CD4-positive, CD25-positive, alpha-beta regulatory T cell (primary cell): ENCODE data around the gene MED20. TPM values are rescaled to one million over a fixed set of nuclear protein-coding genes. Genes with fewer than 3 reads are reported as not detected.
A peak's percentile ranks its signal among the peaks of the same experiment; 100 is the strongest.

ENCODE experiments used
- ATAC-seq, 2 donors: fragments of 150-1000 bp; cut with Tn5 transposase; one replicate each; pipeline ENCODE4 v1.10.0; 2021; ENCODE audit warnings: low read depth in 2 of 2, moderate number of reproducible peaks in 2 of 2, moderate library complexity in 1 of 2
- DNase-seq, 3 donors: peaks; one replicate each; pipeline versions ENCODE4 v3.0.0 to v3.0.0-alpha.2; 2012 to 2022; ENCODE audit warnings: mixed read lengths in 1 of 3
- H3K27ac ChIP-seq: one replicate; pipeline ENCODE4 v1.7.0; 2013; ENCODE audit warnings: mild to moderate bottlenecking, low read length; ENCODE audit not compliant: insufficient read depth, poor library complexity, severe bottlenecking
- H3K27me3 ChIP-seq: one replicate; pipeline ENCODE4 v1.7.0; 2013; ENCODE audit warnings: low read length; ENCODE audit not compliant: control insufficient read depth, insufficient read depth
- H3K36me3 ChIP-seq: one replicate; pipeline ENCODE4 v1.7.0; 2013; ENCODE audit warnings: mild to moderate bottlenecking, low read length, moderate library complexity; ENCODE audit not compliant: control insufficient read depth, insufficient read depth
- H3K4me1 ChIP-seq: 2 replicates; pipeline ENCODE4 v1.7.0; 2013; ENCODE audit warnings: mild to moderate bottlenecking, low read length; ENCODE audit not compliant: insufficient read depth, control insufficient read depth, poor library complexity, severe bottlenecking
- H3K4me3 ChIP-seq: one replicate; pipeline ENCODE4 v1.7.0; 2013; ENCODE audit warnings: low read depth, mild to moderate bottlenecking, low read length, moderate library complexity
- H3K9me3 ChIP-seq, 2 experiments: 1 replicate in 1 of 2; 2 replicates in 1 of 2; pipeline ENCODE4 v1.7.0; 2013; ENCODE audit warnings: low read length in 2 of 2, mild to moderate bottlenecking in 1 of 2, moderate library complexity in 1 of 2; ENCODE audit not compliant: control insufficient read depth in 2 of 2
- H3K27ac Mint-ChIP-seq, 3 donors: one replicate each; pipeline ENCODE4 v1.8.0; 2020 to 2022; ENCODE audit warnings: mild to moderate bottlenecking in 3 of 3, mixed read lengths in 3 of 3, moderate library complexity in 2 of 3
- H3K27me3 Mint-ChIP-seq: one replicate; pipeline ENCODE4 v1.8.0; 2022; ENCODE audit warnings: mild to moderate bottlenecking, mixed read lengths
- H3K36me3 Mint-ChIP-seq: one replicate; pipeline ENCODE4 v1.8.0; 2020; ENCODE audit warnings: mixed read lengths
- H3K4me1 Mint-ChIP-seq, 4 donors: one replicate each; pipeline ENCODE4 v1.8.0; 2020 to 2022; ENCODE audit warnings: mixed read lengths in 4 of 4, mild to moderate bottlenecking in 1 of 4
- H3K4me3 Mint-ChIP-seq, 4 donors: one replicate each; pipeline ENCODE4 v1.8.0; 2020 to 2022; ENCODE audit warnings: mild to moderate bottlenecking in 4 of 4, mixed read lengths in 4 of 4, moderate library complexity in 3 of 4
- H3K9me3 Mint-ChIP-seq, 7 donors: one replicate each; pipeline ENCODE4 v1.8.0; 2020 to 2022; ENCODE audit warnings: mixed read lengths in 7 of 7, mild to moderate bottlenecking in 3 of 7, moderate library complexity in 2 of 7
- polyA plus RNA-seq, 4 donors: library from polyadenylated mRNA; unstranded; fragments of 300-500 nt; fragmentation: Illumina TruSeq; gene quantifications; one replicate each; pipeline ENCODE4 v1.2.3, GENCODE V29; 2021
- total RNA-seq: library from RNA; stranded (reverse); gene quantifications from one replicate; pipeline ENCODE4 v1.2.3, GENCODE V29; 2022

Gene MED20
- total and polyA plus RNA-seq, 5 donors from 2014 or later, result 3.0 to 7.9 (median 5.8) TPM

DNA sequence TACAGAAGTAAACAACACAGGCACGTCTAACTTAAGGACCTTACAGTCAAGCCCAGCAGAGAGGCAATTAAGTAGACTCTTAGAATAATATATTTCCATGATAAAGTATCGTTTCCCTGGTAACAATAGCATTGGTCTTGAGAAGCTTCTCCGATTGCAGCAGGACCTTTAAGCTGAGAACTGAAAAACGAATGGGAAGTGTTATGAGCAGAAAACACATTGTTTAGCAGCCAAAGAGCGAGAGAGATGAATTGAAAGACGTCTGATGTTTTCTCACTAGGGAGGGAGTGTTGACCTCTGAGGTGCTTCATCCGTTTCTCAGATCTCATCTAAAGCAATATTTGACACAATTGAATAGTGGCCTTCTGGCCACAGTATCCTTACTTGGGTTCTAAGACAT, 1.2 kb upstream of the MED20 start:
- Histone ChIP-seq H3K36me3 (peaks cover 3% of the 10 kb centered on the region), H3K9me3 (no peaks in the 10 kb centered on the region), H3K4me1 (peaks cover 29% of the 10 kb centered on the region), H3K27me3 (no peaks in the 10 kb centered on the region), H3K4me3 (peak overlapping the region; percentile 97), H3K27ac (peak overlapping the region; percentile 97)
- peaks cover 0 to 1% (median 0%) of the 10 kb centered on the region in 7 donors for H3K9me3 Mint-ChIP-seq
- peaks cover 15% of the 10 kb centered on the region for H3K27me3 Mint-ChIP-seq
- peaks cover 10% of the 10 kb centered on the region for H3K36me3 Mint-ChIP-seq
- ATAC-seq, result no peak
- peaks cover 25 to 60% (median 35%) of the 10 kb centered on the region in 4 donors for H3K4me1 Mint-ChIP-seq
- H3K27ac Mint-ChIP-seq, result peak overlapping the region; percentile 66 to 100 (median 99)
- no peak for DNase-seq
- peak overlapping the region; percentile 99 to 100 (median 100) for H3K4me3 Mint-ChIP-seq

DNA sequence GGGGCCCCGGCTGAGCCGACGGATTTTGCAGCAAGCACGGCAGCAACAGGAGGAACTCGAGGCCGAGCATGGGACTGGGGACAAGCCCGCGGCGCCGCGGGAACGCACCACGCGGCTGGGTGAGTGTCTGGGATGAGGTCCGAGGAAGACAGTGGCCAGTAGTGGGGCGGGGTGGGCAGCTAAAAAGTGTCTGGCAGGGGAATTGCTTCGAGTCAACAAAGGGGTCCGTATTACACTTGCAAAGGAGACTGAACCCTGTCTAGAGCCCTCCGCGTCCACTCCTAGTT, 716 bp upstream of the MED20 start:
- Mint-ChIP-seq H3K9me3 (peaks cover 0 to 1% (median 0%) of the 10 kb centered on the region in 7 donors), H3K36me3 (peaks cover 9% of the 10 kb centered on the region), H3K4me3 (peak overlapping the region; percentile 99 to 100 (median 100)), H3K4me1 (peaks cover 25 to 58% (median 35%) of the 10 kb centered on the region in 4 donors), H3K27me3 (peaks cover 15% of the 10 kb centered on the region), H3K27ac (peak overlapping the region; percentile 66 to 100 (median 99))
- Histone ChIP-seq H3K36me3 (peaks cover 2% of the 10 kb centered on the region), H3K27ac (peak overlapping the region; percentile 97), H3K4me1 (peaks cover 29% of the 10 kb centered on the region), H3K4me3 (peak overlapping the region; percentile 97), H3K27me3 (no peaks in the 10 kb centered on the region), H3K9me3 (no peaks in the 10 kb centered on the region)
- ATAC-seq (no peak), DNase-seq (no peak)

- ATAC-seq (no peak), DNase-seq (no peak)
- peak overlapping the region in 1 of 4 donors; percentile 74 for H3K4me3 Mint-ChIP-seq
- H3K4me1 Mint-ChIP-seq, result peaks cover 16 to 45% (median 24%) of the 10 kb centered on the region in 4 donors
- H3K36me3 Mint-ChIP-seq, result peaks cover 25% of the 10 kb centered on the region
- H3K36me3 ChIP-seq, result peaks cover 23% of the 10 kb centered on the region
- H3K27ac ChIP-seq, result no peak overlapping the region
- H3K9me3 Mint-ChIP-seq, result no peaks in the 10 kb centered on the region
- no peaks in the 10 kb centered on the region for H3K9me3 ChIP-seq
- H3K4me3 ChIP-seq, result no peak overlapping the region
- H3K27me3 Mint-ChIP-seq, result peaks cover 15% of the 10 kb centered on the region
- no peak overlapping the region for H3K27ac Mint-ChIP-seq
- no peaks in the 10 kb centered on the region for H3K27me3 ChIP-seq
- H3K4me1 ChIP-seq, result peaks cover 21% of the 10 kb centered on the region
Observed at GRCh38 chr6:41917528-41917927, 3.4 kb downstream of the MED20 start.

- peaks cover 3% of the 10 kb centered on the region for H3K4me1 ChIP-seq
- H3K9me3 Mint-ChIP-seq, result no peaks in the 10 kb centered on the region
- peaks cover 8 to 24% (median 8%) of the 10 kb centered on the region in 4 donors for H3K4me1 Mint-ChIP-seq
- ATAC-seq (no peak), DNase-seq (no peak)
- no peak overlapping the region for H3K27ac ChIP-seq
- peaks cover 27% of the 10 kb centered on the region for H3K36me3 ChIP-seq
- H3K4me3 Mint-ChIP-seq, result peak overlapping the region in 1 of 4 donors; percentile 22
- peaks cover 2% of the 10 kb centered on the region for H3K27me3 Mint-ChIP-seq
- H3K27ac Mint-ChIP-seq, result peak overlapping the region in 1 of 3 donors; percentile 55
- no peak overlapping the region for H3K4me3 ChIP-seq
- H3K36me3 Mint-ChIP-seq, result peaks cover 29% of the 10 kb centered on the region
- H3K27me3 ChIP-seq, result no peaks in the 10 kb centered on the region
- no peaks in the 10 kb centered on the region for H3K9me3 ChIP-seq
Observed at GRCh38 chr6:41914869-41915530, 5.9 kb downstream of the MED20 start.

DNA sequence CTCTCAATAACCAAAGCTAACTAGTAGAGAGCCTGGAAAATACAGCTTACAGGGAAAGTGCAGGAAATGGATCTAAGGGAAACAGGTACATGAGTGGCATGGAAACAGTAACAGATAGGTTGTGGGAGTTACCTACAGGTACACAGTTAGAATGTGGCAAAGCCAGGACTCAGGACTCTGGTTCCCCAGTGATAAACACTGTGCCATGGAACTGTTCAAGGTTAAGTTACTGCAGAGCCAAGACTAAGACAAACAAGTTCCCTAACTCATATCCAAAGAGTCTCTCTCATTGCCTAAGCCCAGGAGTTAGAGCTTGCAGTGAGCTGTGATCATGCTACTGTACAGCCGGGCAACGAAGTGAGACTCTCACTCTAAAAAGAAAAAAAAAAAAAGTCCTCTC, 6.6 kb downstream of the MED20 start:
- no peak for ATAC-seq
- H3K36me3 Mint-ChIP-seq, result peaks cover 29% of the 10 kb centered on the region
- no peaks in the 10 kb centered on the region for H3K27me3 Mint-ChIP-seq
- Histone ChIP-seq H3K36me3 (peaks cover 27% of the 10 kb centered on the region), H3K9me3 (no peaks in the 10 kb centered on the region), H3K4me3 (no peak overlapping the region), H3K4me1 (no peaks in the 10 kb centered on the region), H3K27ac (no peak overlapping the region), H3K27me3 (no peaks in the 10 kb centered on the region)
- no peak overlapping the region for H3K4me3 Mint-ChIP-seq
- H3K4me1 Mint-ChIP-seq, result peaks cover 5 to 19% (median 7%) of the 10 kb centered on the region in 4 donors
- no peaks in the 10 kb centered on the region for H3K9me3 Mint-ChIP-seq
- H3K27ac Mint-ChIP-seq, result peak overlapping the region in 1 of 3 donors; percentile 16
- no peak for DNase-seq

- Histone ChIP-seq H3K36me3 (peaks cover 46% of the 10 kb centered on the region), H3K4me1 (no peaks in the 10 kb centered on the region), H3K4me3 (peak overlapping the region; percentile 26), H3K27me3 (no peaks in the 10 kb centered on the region), H3K27ac (no peak overlapping the region), H3K9me3 (no peaks in the 10 kb centered on the region)
- H3K4me3 Mint-ChIP-seq, result no peak overlapping the region
- H3K27ac Mint-ChIP-seq, result no peak overlapping the region
- H3K27me3 Mint-ChIP-seq, result no peaks in the 10 kb centered on the region
- peaks cover 5 to 14% (median 7%) of the 10 kb centered on the region in 4 donors for H3K4me1 Mint-ChIP-seq
- H3K9me3 Mint-ChIP-seq, result no peaks in the 10 kb centered on the region
- H3K36me3 Mint-ChIP-seq, result peaks cover 42% of the 10 kb centered on the region
- DNase-seq, result no peak
- no peak for ATAC-seq
Observed at GRCh38 chr6:41909727-41910126, 11.2 kb downstream of the MED20 start.

- peak overlapping the region in 1 of 3 donors; percentile 29 for H3K27ac Mint-ChIP-seq
- peak; percentile 34 to 75 (median 46) for DNase-seq
- peaks cover 15% of the 10 kb centered on the region for H3K36me3 ChIP-seq
- no peak overlapping the region for H3K27ac ChIP-seq
- peaks cover 0 to 10% (median 6%) of the 10 kb centered on the region in 4 donors for H3K4me1 Mint-ChIP-seq
- H3K9me3 ChIP-seq, result no peaks in the 10 kb centered on the region
- peak in 1 of 2 donors; percentile 42 for ATAC-seq
- H3K4me1 ChIP-seq, result no peaks in the 10 kb centered on the region
- no peaks in the 10 kb centered on the region for H3K9me3 Mint-ChIP-seq
- peak overlapping the region in 2 of 4 donors; percentile 35 to 38 for H3K4me3 Mint-ChIP-seq
- H3K36me3 Mint-ChIP-seq, result peaks cover 13% of the 10 kb centered on the region
- no peak overlapping the region for H3K4me3 ChIP-seq
- H3K27me3 Mint-ChIP-seq, result no peaks in the 10 kb centered on the region
- no peaks in the 10 kb centered on the region for H3K27me3 ChIP-seq
Observed at GRCh38 chr6:41901882-41902519, 18.9 kb downstream of the MED20 start.
